Fibroblast of mammary gland (primary cell): ENCODE measurements around the gene CDC42BPB.

Source experiments
- DNase-seq: peaks from one replicate; pipeline ENCODE4 v3.0.0-alpha.2; 2010; ENCODE audit warnings: low read depth
- H3K4me3 ChIP-seq: 2 replicates; pipeline ENCODE4 v1.5.1; 2011; ENCODE audit warnings: low read depth, mild to moderate bottlenecking, low read length, moderate library complexity; ENCODE audit not compliant: control insufficient read depth
- TF ChIP-seq, protein P1 (sequence below): conservative IDR thresholded peaks from 2 replicates; pipeline ENCODE4 v1.5.1; 2011; ENCODE audit warnings: low read depth, low read length, inconsistent platforms; ENCODE audit not compliant: control insufficient read depth, insufficient read depth

The CDC42BPB gene

GRCh38 chr14:103002578-103003350, 54.6 kb downstream of the CDC42BPB start:
- no peak for DNase-seq
- H3K4me3 ChIP-seq, result no peak overlapping the region
- TF ChIP-seq, protein P1, sequence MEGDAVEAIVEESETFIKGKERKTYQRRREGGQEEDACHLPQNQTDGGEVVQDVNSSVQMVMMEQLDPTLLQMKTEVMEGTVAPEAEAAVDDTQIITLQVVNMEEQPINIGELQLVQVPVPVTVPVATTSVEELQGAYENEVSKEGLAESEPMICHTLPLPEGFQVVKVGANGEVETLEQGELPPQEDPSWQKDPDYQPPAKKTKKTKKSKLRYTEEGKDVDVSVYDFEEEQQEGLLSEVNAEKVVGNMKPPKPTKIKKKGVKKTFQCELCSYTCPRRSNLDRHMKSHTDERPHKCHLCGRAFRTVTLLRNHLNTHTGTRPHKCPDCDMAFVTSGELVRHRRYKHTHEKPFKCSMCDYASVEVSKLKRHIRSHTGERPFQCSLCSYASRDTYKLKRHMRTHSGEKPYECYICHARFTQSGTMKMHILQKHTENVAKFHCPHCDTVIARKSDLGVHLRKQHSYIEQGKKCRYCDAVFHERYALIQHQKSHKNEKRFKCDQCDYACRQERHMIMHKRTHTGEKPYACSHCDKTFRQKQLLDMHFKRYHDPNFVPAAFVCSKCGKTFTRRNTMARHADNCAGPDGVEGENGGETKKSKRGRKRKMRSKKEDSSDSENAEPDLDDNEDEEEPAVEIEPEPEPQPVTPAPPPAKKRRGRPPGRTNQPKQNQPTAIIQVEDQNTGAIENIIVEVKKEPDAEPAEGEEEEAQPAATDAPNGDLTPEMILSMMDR, result no peak

DNA sequence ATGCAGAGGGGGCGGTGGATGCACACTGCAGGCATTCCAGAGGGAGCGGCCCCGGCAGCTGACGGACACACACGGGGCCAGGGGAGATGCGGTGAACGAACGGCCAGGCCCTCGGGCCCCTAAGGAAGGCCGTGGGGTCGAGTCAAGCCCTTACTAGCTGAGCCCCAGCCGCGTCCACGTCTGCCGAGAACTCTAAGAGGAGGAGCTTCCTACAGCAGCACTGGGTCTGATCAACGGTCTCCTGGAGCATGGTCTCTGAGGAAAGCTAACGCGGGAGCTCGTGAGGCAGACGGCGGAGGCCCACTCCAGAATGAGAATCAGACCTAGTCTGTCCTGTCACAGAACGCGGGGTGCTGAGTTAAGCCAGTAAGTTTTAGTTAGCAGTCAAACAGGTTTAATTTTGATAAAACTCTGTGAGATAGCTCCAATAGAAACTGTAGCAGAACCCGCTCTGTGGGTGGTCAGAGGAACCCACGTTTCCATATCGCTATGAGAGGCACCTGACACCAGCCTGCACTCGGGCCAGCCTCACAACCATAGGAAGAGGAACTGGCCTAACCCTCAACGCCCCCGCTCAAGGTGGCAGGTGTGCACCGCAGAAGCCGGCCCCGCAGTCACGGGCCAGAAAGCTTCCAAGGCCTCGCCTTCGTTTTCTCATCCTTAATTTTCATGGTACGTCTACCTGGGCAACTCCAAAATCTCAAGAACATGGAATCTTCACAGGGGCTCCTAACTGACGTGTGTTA, 55.5 kb downstream of the CDC42BPB start:
- H3K4me3 ChIP-seq, result no peak overlapping the region
- TF ChIP-seq, protein P1, result no peak
- no peak for DNase-seq

DNA sequence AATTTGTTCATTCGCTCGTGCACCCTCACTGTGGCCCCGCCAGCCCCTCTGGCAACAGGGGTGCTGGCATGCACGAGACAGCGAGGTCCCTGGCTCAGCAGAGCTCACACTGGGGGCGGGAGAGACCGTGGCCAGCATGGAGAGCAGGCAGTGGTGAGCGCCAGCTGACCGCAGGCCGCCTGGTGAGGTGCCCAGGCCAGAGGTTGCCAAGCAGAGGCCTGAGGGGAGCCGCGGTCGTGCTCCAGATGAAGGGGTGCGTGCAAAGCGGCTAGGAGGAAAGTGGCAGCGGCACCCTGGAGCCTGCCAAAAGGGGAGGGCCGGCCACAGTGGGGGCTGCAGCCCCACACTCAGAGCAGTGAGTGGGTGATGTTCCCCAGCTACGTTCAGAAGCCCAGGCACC, 56.1 kb downstream of the CDC42BPB start:
- H3K4me3 ChIP-seq, result no peak overlapping the region
- TF ChIP-seq, protein P1, result no peak
- no peak for DNase-seq

- DNase-seq, result no peak
- TF ChIP-seq, protein P1, result no peak
Observed at GRCh38 chr14:103000291-103000921, 56.9 kb downstream of the CDC42BPB start.

DNA sequence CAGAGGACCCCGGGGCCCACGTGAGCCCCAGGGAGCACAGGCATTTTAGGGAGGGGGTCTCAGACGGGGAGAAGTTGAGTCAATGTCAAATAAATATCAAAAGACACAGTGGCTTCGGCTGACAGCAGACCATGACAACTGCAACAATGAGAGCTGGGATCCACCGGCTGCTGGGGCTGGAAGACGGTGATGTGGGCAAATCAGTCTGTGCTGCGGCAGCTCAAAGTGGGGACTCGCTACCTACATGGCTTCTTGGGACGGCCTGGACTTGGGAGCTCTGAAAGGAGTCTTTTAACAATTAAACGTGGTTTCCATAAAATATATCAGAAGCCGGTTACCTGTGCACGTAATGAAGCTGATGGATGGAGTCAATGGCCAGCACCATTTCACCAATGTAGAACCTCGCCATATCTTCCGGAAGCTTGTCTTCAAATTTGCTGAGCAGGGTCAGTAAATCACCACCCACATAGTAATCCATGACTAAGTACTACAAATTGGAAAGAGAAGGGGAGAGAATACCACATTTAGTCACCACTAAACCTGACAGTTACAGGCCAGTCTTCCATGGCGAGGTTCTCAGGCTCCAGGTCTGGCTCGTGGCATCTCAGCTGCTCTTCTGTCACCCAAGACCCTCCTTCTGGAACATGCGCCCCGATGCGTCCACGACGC, 58.0 kb downstream of the CDC42BPB start:
- DNase-seq, result peak; percentile 68
- H3K4me3 ChIP-seq, result no peak overlapping the region
- TF ChIP-seq, protein P1, result no peak

More at GRCh38 chr14:103000291-103000921, 56.9 kb downstream of the CDC42BPB start:
- no peak overlapping the region for H3K4me3 ChIP-seq

DNA sequence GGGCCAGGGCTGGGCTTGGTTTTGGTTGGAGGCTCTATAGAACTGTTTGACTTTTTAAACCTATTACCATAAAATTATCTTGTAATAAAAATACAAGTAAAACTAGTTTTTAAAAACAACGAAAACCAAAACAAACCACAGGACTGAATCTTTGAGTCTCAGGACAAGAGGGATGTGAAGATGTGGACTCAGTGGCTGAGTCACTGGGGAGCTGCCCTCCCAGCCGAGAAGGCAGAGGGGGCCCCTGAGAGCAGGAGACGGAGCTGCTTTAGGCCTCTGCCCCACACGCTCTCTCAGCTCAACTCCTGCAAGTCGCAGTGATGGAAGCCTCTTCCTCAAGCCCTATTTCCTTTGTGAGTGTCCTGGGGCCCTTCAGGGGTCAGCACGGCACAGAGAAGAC, 59.0 kb downstream of the CDC42BPB start:
- DNase-seq, result peak; percentile 33
- no peak overlapping the region for H3K4me3 ChIP-seq
- TF ChIP-seq, protein P1, result no peak
